GM18861 (cell line): ENCODE results near the gene TOB2.

Experiments
- ATAC-seq: cut with Tn5 transposase; IDR thresholded peaks from one replicate; pipeline ENCODE4 v1.9.1; 2021; ENCODE audit not compliant: unreplicated experiment

Gene TOB2

GRCh38 chr22:41394012-41394356, 52.6 kb downstream of the TOB2 start:
- no peak for ATAC-seq

DNA sequence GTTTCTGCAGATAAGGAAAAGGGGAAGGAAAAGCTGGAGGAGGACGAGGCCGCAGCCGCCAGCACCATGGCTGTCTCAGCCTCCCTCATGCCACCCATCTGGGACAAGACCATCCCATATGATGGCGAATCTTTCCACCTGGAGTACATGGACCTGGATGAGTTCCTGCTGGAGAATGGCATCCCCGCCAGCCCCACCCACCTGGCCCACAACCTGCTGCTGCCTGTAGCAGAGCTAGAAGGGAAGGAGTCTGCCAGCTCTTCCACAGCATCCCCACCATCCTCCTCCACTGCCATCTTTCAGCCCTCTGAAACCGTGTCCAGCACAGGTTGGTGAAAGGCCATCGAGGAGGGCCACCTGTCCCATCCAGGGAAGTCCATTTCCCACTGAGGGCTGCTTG, 59.3 kb downstream of the TOB2 start:
- ATAC-seq: no peak

DNA sequence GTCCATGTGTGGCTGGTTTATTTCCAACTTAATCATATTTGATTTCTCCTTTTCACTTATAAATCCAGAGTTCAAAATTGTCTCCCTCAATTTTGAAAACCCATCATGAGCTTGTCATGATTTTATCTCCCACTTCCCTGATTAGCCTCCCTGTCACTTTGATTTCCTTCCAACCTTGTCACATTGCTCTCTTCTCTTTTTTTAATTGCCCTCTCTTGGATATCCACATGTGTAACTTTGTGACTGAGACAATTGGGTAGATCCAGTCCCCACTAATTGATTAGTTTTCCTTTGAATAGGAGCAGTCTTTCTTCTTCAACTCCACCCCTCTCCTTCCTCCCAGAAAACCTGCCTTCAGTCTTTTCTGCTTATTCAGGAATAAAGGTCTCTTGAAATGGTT, 62.5 kb downstream of the TOB2 start:
- ATAC-seq: no peak
